Measurements from ENCODE around the gene CCL5. TPM values are rescaled to one million over a fixed set of nuclear protein-coding genes. Genes with fewer than 3 reads are reported as not detected.

CCL5 gene
- total RNA-seq, result under 1 TPM in 3 of 8 experiments, not detected in 5; 0.47 to 0.97 (median 0.51) TPM

DNA sequence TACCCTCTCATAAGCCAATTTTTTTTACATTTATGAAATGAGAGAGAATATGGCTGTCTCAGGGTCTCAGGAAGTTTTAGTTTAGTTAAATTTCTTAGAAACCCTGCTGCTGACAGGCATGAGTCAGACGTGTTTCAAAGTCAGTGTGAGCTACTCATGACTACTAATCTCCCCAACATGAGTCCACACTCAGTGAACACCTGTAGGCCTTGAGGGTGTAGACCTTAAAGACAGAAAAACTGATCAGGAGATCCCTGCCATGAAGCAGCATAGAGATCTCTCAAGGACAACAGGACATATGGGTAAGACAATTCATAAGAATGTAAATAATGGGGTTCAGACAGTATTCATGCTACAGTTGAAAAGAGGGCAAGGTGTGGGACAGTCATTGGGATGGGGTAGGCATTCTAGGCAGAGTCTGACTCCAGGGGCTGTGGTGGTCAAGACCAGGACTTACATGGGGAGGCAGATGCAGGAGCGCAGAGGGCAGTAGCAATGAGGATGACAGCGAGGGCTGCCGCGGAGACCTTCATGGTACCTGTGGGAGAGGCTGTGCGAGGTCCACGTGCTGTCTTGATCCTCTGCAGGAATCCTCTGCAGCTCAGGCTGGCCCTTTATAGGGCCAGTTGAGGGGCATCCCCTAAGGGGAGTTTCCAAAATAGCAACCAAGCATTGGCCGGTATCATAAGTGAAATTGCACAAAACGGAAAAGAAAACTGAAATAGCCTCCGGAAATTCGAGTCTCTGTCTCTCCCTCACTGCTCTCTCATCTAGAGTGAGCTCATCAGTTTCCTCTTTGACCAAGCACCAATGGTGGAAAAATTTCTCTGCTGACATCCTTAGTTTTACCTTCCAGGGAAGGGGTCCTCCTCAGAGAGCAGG lies at the start of gene CCL5:
TSS of gene CCL5 (minus strand) at position 588 of the 882 bp plus-strand sequence.
- no peak for ATAC-seq (replicated peaks in 6 of 8)
- no peak within 1 kb of the TSS for H3K4me3 ChIP-seq
- H3K27ac ChIP-seq, result no peak within 1 kb of the TSS
- in situ Hi-C loops (cut with MboI; ENCODE audit: low pct_unique_long_range_greater_than_20kb in 2 of 9, low sequenced_read_pairs in 9 of 9, unreplicated experiment in 9 of 9), result no loop called here
- WGBS, 10 experiments, result 0 to 94% (median 60%) methylated on average over 1 to 11 of the region's 11 CpGs; no CpG with 5 or more reads in 2 of the 10 experiments
- H3K4me1 ChIP-seq (replicated peaks in 1 of 2), result no peaks in the 10 kb centered on the region

DNA sequence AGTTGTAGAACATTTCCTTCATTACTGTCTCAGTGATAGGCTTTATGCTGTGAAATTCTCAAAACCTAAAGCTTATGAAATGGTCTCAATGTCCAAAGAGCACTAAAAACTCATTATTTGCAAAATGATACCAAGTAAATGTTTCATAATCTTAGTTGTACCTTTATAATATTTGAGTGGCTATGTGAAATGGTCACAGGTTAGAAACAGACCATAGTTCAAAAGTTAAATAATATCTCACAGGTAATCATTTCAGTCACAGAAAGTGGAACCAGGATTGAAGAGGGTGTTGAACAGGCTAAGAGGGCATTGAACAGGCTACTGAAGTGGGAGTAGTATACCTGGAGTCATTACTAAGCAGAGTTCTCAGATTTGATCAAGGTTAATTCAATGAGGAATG lies 47.6 kb upstream of the CCL5 start:
- in situ Hi-C loops (cut with MboI; ENCODE audit: low pct_unique_long_range_greater_than_20kb in 2 of 9, low sequenced_read_pairs in 9 of 9, unreplicated experiment in 9 of 9), result loop anchor here in 1 of 9 experiments (25.0 kb wide), 1 partner anchor 90 kb away; no protein-coding TSS in a partner anchor
- Histone ChIP-seq H3K27ac (no peak overlapping the region), H3K4me1 (replicated peaks in 1 of 2) (peaks cover 0 to 5% of the 10 kb centered on the region in 2 donors), H3K4me3 (no peak overlapping the region)
- ATAC-seq (replicated peaks in 6 of 8), result no peak

DNA sequence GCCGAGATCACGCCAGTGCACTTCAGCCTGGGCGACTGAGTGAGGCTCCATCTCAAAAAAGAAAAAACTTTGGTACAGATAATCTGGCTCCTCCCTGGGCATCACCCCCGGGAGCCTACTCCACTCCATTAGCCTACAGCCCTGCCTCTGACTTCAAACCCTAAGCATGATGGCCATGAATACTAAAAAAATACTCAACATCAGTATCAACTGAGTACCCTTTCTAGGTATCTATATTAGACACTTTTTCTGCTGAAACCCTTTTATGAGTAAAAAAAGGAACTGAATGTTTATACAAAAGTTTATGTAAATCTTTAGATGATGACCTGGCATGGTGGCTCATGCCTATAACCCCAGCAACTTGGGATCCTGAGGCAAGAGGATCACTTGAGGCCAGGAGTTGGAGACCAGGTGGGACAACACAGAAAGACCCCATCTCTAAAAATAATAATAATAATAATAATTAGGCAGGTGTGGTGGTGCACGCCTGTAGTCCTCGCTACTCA lies 43.5 kb upstream of the CCL5 start:
- no peak for ATAC-seq (replicated peaks in 6 of 8)
- H3K4me3 ChIP-seq, result no peak overlapping the region
- H3K4me1 ChIP-seq (replicated peaks in 1 of 2), result no peaks in the 10 kb centered on the region
- H3K27ac ChIP-seq, result no peak overlapping the region
- WGBS, 10 experiments, result 29 to 100% (median 89%) methylated on average over 1 to 5 of the region's 6 CpGs; no CpG with 5 or more reads in 3 of the 10 experiments
- in situ Hi-C loops (cut with MboI; ENCODE audit: low pct_unique_long_range_greater_than_20kb in 2 of 9, low sequenced_read_pairs in 9 of 9, unreplicated experiment in 9 of 9), result loop anchor here in 1 of 9 experiments (25.0 kb wide), 1 partner anchor 111 kb away; the partner anchor contains the start of gene TAF15

DNA sequence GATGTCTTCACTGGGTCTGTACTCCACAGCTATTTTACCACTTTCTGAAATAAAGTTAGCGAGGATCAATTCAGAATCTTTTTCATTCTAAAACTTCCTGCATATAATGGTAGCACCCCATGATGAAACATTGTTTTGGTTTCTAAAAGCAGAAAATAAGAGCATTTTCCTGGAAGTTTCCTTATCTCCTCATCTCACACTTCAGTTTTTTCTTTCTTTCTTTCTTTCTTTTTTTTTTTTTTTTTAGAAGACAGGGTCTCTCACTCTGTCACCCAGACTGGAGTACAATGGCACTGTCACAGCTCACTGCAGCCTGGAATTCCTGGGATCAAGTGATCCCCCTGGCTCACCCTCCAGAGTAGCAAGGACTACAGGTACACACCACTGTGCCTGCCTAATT lies 40.1 kb upstream of the CCL5 start:
- H3K27ac ChIP-seq, result no peak overlapping the region
- 43 to 100% (median 92%) methylated on average over 1 of the region's 1 CpG; no CpG with 5 or more reads in 2 of the 10 experiments for WGBS, 10 experiments
- H3K4me1 ChIP-seq (replicated peaks in 1 of 2), result no peaks in the 10 kb centered on the region
- no peak for ATAC-seq (replicated peaks in 6 of 8)
- no peak overlapping the region for H3K4me3 ChIP-seq
- in situ Hi-C loops (cut with MboI; ENCODE audit: low pct_unique_long_range_greater_than_20kb in 2 of 9, low sequenced_read_pairs in 9 of 9, unreplicated experiment in 9 of 9), result loop anchor here in 1 of 9 experiments (25.0 kb wide), 1 partner anchor 108 kb away; the partner anchor contains the start of gene TAF15

DNA sequence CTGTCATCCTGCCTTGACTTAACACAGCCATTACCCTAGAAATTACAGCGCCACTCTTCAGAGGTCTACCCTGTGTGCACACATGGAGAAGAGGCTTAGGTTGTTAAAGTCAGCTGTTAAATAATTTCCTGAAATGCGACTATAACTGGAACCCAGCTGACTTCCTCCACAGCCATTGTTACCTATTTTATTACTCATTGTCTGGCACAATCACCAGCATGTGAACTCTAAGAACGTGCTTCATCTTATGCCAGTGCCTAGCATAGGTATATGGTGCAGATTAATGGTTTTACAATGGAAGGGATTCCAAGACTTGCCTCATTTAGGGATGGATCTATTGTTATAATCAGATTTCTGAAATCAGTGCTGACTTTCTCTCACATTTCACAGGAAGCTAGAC lies 38.5 kb upstream of the CCL5 start:
- 6 to 95% (median 27%) methylated on average over 1 to 3 of the region's 3 CpGs; no CpG with 5 or more reads in 3 of the 10 experiments for WGBS, 10 experiments
- Histone ChIP-seq H3K4me1 (replicated peaks in 1 of 2) (no peaks in the 10 kb centered on the region), H3K4me3 (no peak overlapping the region), H3K27ac (no peak overlapping the region)
- no peak for ATAC-seq (replicated peaks in 6 of 8)
- in situ Hi-C loops (cut with MboI; ENCODE audit: low pct_unique_long_range_greater_than_20kb in 2 of 9, low sequenced_read_pairs in 9 of 9, unreplicated experiment in 9 of 9), result loop anchor here in 1 of 9 experiments (25.0 kb wide), 1 partner anchor 106 kb away; the partner anchor contains the start of gene TAF15

DNA sequence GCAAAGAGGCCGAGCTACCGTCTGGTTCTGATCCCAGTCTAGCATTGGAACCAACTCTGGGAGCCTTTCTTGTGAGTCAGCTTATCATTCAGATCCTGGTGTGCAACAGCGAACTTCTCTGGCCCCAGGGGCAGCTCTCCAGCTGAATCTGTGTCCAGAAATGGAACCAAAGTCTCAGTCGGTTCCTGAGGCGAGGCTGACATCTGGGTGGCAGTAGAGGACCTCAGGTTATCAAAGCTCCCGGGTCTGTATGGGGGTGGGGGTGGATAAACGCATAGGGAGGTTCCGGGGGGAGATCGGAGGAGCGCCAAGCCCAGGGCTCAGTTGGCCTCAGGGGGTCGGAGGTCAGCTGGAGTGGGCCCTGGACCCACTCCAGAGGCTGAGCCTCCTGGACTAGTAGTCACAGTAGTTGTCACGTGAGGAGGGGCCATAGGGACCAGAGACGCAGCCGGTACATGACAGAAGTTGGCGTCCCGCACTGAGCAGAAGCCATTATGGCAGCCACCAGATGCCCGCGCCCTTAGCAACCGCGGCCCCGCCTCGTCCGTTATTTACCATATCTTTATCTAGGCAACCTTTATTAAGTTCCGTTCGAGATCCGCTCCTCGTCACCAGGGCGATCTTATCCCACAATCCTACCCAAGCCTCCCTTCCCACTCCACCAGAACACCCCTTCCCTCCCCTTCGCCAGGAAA lies 37.5 kb upstream of the CCL5 start:
- no peak for ATAC-seq (replicated peaks in 6 of 8)
- no peaks in the 10 kb centered on the region for H3K4me1 ChIP-seq (replicated peaks in 1 of 2)
- no peak overlapping the region for H3K4me3 ChIP-seq
- in situ Hi-C loops (cut with MboI; ENCODE audit: low pct_unique_long_range_greater_than_20kb in 2 of 9, low sequenced_read_pairs in 9 of 9, unreplicated experiment in 9 of 9), result loop anchor here in 1 of 9 experiments (25.0 kb wide), 1 partner anchor 105 kb away; the partner anchor contains the start of gene TAF15
- WGBS, 10 experiments, result 70 to 100% (median 94%) methylated on average over 2 to 14 of the region's 29 CpGs; no CpG with 5 or more reads in 6 of the 10 experiments
- H3K27ac ChIP-seq, result no peak overlapping the region

DNA sequence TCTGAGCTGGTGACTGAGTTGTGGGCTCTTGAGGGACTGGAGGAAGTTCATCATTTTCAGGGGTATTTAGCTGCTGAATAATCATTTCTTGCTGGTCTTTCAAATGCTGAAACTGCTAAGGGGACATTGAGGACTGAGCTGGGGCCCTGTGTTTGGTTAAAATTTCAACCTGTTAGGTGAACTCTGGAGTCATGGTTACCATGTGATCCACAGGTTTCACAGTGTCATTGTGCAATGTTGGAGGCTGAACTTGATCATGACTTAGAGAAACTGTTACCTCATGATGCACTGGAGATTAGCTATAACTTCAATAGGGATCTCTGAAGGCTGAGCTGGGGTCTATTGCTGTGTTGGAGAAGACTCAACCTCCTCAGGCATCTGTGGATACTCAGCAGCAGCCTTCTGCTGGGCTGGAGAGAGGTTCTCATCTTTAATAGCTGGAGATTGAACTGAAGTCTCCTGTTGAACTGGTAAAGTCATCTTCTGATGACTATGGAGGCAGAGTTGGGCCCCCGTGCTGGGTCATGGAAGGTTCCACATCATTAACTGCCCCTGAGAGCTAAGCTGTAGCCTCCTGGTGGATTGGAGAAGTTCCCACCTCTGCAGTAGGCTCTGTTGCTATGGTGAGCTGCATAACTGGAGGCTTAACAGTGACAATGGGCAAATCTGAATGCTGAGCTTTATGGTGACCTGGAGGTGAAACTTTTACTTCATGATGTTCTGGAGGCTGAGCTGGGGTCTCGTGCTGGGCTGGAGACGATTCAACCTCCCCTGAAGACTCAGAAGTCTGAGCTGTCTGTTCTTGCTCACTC lies 35.2 kb upstream of the CCL5 start:
- Histone ChIP-seq H3K4me3 (no peak overlapping the region), H3K27ac (no peak overlapping the region), H3K4me1 (replicated peaks in 1 of 2) (no peaks in the 10 kb centered on the region)
- in situ Hi-C loops (cut with MboI; ENCODE audit: low pct_unique_long_range_greater_than_20kb in 2 of 9, low sequenced_read_pairs in 9 of 9, unreplicated experiment in 9 of 9), result loop anchor here in 1 of 9 experiments (25.0 kb wide), 1 partner anchor 103 kb away; the partner anchor contains the start of gene TAF15
- WGBS, 10 experiments, result 0 to 80% (median 50%) methylated on average over 1 to 2 of the region's 3 CpGs; no CpG with 5 or more reads in 4 of the 10 experiments
- ATAC-seq (replicated peaks in 6 of 8), result peak in 2 of 8 experiments; percentile 19 to 74

DNA sequence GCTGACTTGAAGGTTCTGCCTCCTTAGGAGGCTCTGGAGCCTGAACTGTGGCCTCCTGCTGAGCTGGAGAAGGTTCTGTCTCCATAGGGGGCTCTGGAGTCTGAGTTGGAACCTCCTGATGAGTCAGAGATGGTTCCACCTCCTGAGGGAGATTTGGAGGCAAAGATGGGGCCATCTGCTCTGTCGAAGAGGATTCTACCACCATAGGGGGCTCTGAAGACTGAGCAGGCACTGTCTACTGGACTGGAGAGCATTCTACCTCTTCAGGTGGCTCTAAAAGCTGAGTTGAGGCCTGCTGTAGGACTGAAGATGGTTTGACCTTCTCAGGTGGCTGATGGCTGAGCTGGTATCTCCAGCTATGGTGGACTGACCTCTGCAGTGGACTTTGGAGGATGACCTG lies 34.2 kb upstream of the CCL5 start:
- no peak overlapping the region for H3K4me3 ChIP-seq
- H3K27ac ChIP-seq, result no peak overlapping the region
- ATAC-seq (replicated peaks in 6 of 8), result no peak
- WGBS, 10 experiments, result 43 to 60% methylated on average over 1 of the region's 1 CpG; no CpG with 5 or more reads in 8 of the 10 experiments
- in situ Hi-C loops (cut with MboI; ENCODE audit: low pct_unique_long_range_greater_than_20kb in 2 of 9, low sequenced_read_pairs in 9 of 9, unreplicated experiment in 9 of 9), result loop anchor here in 1 of 9 experiments (25.0 kb wide), 1 partner anchor 102 kb away; the partner anchor contains the start of gene TAF15
- H3K4me1 ChIP-seq (replicated peaks in 1 of 2), result no peaks in the 10 kb centered on the region

DNA sequence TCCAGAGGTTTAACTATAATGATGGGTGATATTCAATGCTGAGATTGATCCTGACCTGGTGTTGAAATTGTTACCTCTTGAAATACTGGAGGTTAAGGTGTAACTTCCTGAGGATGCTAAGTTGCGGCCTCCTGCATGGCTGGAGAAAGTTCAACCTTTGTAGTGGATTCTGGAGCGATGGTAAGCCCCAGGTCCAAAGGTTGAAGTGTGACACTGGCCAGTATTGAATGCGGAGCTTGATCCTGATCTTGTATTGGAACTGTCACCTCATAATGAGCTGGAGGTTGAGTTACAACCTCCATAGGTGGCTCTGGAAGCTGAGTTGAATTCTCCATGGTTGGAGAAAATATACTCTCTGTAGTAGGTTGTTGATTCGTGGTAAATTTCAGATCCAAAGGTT lies 33.4 kb upstream of the CCL5 start:
- in situ Hi-C loops (cut with MboI; ENCODE audit: low pct_unique_long_range_greater_than_20kb in 2 of 9, low sequenced_read_pairs in 9 of 9, unreplicated experiment in 9 of 9), result loop anchor here in 1 of 9 experiments (25.0 kb wide), 1 partner anchor 101 kb away; the partner anchor contains the start of gene TAF15
- no peak overlapping the region for H3K27ac ChIP-seq
- WGBS, 10 experiments, result 0 to 81% (median 73%) methylated on average over 1 to 4 of the region's 4 CpGs; no CpG with 5 or more reads in 2 of the 10 experiments
- no peaks in the 10 kb centered on the region for H3K4me1 ChIP-seq (replicated peaks in 1 of 2)
- ATAC-seq (replicated peaks in 6 of 8), result no peak
- no peak overlapping the region for H3K4me3 ChIP-seq

DNA sequence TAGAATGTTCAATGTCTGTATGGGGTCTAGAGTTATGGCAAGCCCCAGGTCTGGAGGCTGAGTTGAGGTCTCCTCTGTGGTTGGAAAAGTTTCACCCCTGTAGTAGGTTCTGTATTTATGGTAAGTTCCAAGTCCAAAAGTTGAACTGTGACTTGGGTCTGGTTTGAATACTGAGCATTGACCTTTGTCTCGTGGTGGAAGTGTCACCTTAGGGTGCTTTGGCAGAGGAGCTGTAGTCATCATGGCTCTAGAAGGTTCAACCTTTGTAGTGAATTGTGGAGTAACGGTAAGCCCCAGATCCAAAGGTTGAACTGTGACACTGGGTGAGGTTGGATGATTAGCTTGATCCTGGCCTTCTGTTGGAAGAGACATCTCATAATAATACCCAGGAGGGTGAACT lies 32.8 kb upstream of the CCL5 start:
- no peaks in the 10 kb centered on the region for H3K4me1 ChIP-seq (replicated peaks in 1 of 2)
- no peak overlapping the region for H3K27ac ChIP-seq
- in situ Hi-C loops (cut with MboI; ENCODE audit: low pct_unique_long_range_greater_than_20kb in 2 of 9, low sequenced_read_pairs in 9 of 9, unreplicated experiment in 9 of 9), result loop anchor here in 1 of 9 experiments (25.0 kb wide), 1 partner anchor 101 kb away; the partner anchor contains the start of gene TAF15
- ATAC-seq (replicated peaks in 6 of 8), result no peak
- H3K4me3 ChIP-seq, result no peak overlapping the region
- 0 to 67% (median 41%) methylated on average over 1 of the region's 2 CpGs; no CpG with 5 or more reads in 6 of the 10 experiments for WGBS, 10 experiments

DNA sequence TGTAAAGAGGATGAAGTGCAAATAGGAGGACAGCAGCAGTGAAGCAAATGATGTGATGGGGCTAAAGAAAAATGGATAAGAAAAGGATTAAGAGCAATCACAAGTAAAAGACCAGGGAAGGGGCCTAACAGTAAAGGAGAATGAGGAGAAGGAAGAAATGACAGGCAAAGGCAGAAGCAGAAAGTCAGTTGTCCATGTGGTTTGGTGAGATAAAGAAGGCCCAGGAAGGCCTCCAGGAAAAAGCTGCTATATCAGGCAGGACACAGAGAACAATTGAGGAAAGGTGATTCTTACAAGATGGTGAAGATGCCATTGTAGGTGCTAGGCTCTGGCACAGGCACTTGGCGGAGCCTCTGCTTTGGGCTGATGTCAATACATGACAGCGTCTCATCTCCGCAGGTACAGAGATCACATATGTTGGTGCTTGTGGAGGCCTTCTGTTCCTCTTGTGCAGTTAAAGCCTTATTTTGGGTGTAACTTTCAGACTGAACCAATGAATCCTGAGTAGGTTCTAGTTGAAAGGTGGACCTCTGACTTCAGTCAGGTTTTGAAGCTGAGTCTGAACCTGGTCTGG lies 32.3 kb upstream of the CCL5 start:
- no peaks in the 10 kb centered on the region for H3K4me1 ChIP-seq (replicated peaks in 1 of 2)
- no peak overlapping the region for H3K4me3 ChIP-seq
- in situ Hi-C loops (cut with MboI; ENCODE audit: low pct_unique_long_range_greater_than_20kb in 2 of 9, low sequenced_read_pairs in 9 of 9, unreplicated experiment in 9 of 9), result loop anchor here in 1 of 9 experiments (25.0 kb wide), 1 partner anchor 100 kb away; the partner anchor contains the start of gene TAF15
- no peak overlapping the region for H3K27ac ChIP-seq
- no peak for ATAC-seq (replicated peaks in 6 of 8)
- WGBS, 10 experiments, result 83 to 100% (median 100%) methylated on average over 1 to 3 of the region's 3 CpGs; no CpG with 5 or more reads in 7 of the 10 experiments
